Neural progenitor cell (in vitro differentiated cells): ENCODE data around the gene SDS. TPM values are rescaled to one million over a fixed set of nuclear protein-coding genes. Genes with fewer than 3 reads are reported as not detected.

Experiments used
- DNase-seq: peaks from one replicate; pipeline ENCODE4 v3.0.0-alpha.2; 2016; ENCODE audit warnings: low spot score
- H2AFZ ChIP-seq: fragments of 200-600 bp; sonication (generic); replicated peaks from 2 replicates; pipeline ENCODE4 v1.6.1; 2016; ENCODE audit warnings: antibody characterized with exemption
- H3F3A ChIP-seq: fragments of 200-600 bp; sonication (generic); 2 replicates; pipeline ENCODE4 v1.6.1; 2016; ENCODE audit warnings: antibody characterized with exemption, low read depth
- H3K27ac ChIP-seq: fragments of 200-600 bp; sonication (generic); 2 replicates; pipeline ENCODE4 v1.5.1; 2016; ENCODE audit warnings: mild to moderate bottlenecking
- H3K27me3 ChIP-seq: fragments of 200-600 bp; sonication (generic); 2 replicates; pipeline ENCODE4 v1.6.1; 2016; ENCODE audit warnings: mild to moderate bottlenecking, moderate library complexity
- H3K36me3 ChIP-seq: fragments of 200-600 bp; sonication (generic); 2 replicates; pipeline ENCODE4 v1.5.1; 2016
- H3K4me1 ChIP-seq: fragments of 200-600 bp; sonication (generic); 2 replicates; pipeline ENCODE4 v1.6.1; 2016; ENCODE audit warnings: mixed run types
- H3K4me2 ChIP-seq: fragments of 200-600 bp; sonication (generic); 2 replicates; pipeline ENCODE4 v1.6.1; 2016
- H3K4me3 ChIP-seq: fragments of 200-600 bp; sonication (generic); 2 replicates; pipeline ENCODE4 v1.5.1; 2016
- H3K79me2 ChIP-seq: fragments of 200-600 bp; sonication (generic); 2 replicates; pipeline ENCODE4 v1.6.1; 2016; ENCODE audit warnings: low read depth
- H3K9ac ChIP-seq: fragments of 200-600 bp; sonication (generic); 2 replicates; pipeline ENCODE4 v1.6.1; 2016
- H3K9me3 ChIP-seq: fragments of 200-600 bp; sonication (generic); 2 replicates; pipeline ENCODE4 v1.5.1; 2016; ENCODE audit warnings: low read depth
- H4K20me1 ChIP-seq: fragments of 200-600 bp; sonication (generic); 2 replicates; pipeline ENCODE4 v1.6.1; 2016; ENCODE audit warnings: low read depth
- H3K27ac Mint-ChIP-seq: 3 replicates; pipeline ENCODE4 v1.8.0; 2021; ENCODE audit warnings: mixed read lengths
- H3K27me3 Mint-ChIP-seq: 2 replicates; pipeline ENCODE4 v1.8.0; 2022; ENCODE audit warnings: low read depth, mild to moderate bottlenecking, inconsistent platforms, moderate library complexity, mixed read lengths; ENCODE audit not compliant: insufficient read depth
- H3K36me3 Mint-ChIP-seq: 3 replicates; pipeline ENCODE4 v1.8.0; 2021; ENCODE audit warnings: mixed read lengths
- H3K4me1 Mint-ChIP-seq: 3 replicates; pipeline ENCODE4 v1.8.0; 2021; ENCODE audit warnings: mixed read lengths
- H3K4me3 Mint-ChIP-seq: 3 replicates; pipeline ENCODE4 v1.8.0; 2021; ENCODE audit warnings: mild to moderate bottlenecking, moderate library complexity, mixed read lengths
- H3K9me3 Mint-ChIP-seq: 3 replicates; pipeline ENCODE4 v1.8.0; 2020; ENCODE audit warnings: mixed read lengths
- EZH2 ChIP-seq: fragments of 200-600 bp; sonication (generic); IDR thresholded peaks from 2 replicates; pipeline ENCODE4 v1.6.1; 2017; ENCODE audit warnings: antibody characterized with exemption, mild to moderate bottlenecking, moderate library complexity
- EZH2phosphoT487 ChIP-seq: fragments of 200-600 bp; sonication (generic); IDR thresholded peaks from 2 replicates; pipeline ENCODE4 v1.6.1; 2017; ENCODE audit warnings: antibody characterized with exemption
- total RNA-seq: library from RNA; depleted of rRNA; stranded (reverse); fragments of >200 nt; gene quantifications from 2 replicates; pipeline ENCODE4 v1.2.3, GENCODE V29; 2015; ENCODE audit warnings: low replicate concordance
- TF ChIP-seq, protein P1 (sequence below): fragments of 200-600 bp; sonication (generic); IDR thresholded peaks from 2 replicates; pipeline ENCODE4 v1.5.1; 2017; ENCODE audit warnings: antibody characterized with exemption, mild to moderate bottlenecking

The SDS gene
- total RNA-seq, 1 donor from 2014 or later, result not detected

DNA sequence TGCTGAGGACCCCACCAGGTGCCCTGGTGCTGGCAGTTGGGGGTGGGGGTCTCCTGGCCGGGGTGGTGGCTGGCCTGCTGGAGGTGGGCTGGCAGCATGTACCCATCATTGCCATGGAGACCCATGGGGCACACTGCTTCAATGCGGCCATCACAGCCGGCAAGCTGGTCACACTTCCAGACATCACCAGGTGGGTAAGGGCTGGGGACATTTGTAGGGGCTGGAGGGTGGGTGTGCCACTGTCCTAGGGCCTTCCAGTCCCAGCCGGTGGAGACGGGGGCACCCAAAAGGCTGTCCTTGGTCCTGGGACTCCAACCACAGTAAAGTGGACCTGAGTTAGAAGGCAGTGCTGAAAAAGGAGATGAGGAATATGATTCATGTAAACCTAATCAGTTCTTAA is 31.7 kb upstream of the SDS start:
- Mint-ChIP-seq H3K9me3 (no peaks in the 10 kb centered on the region), H3K4me3 (no peak overlapping the region), H3K27me3 (peaks cover 2% of the 10 kb centered on the region), H3K27ac (no peak overlapping the region), H3K4me1 (peaks cover 6% of the 10 kb centered on the region), H3K36me3 (no peaks in the 10 kb centered on the region)
- no peak for TF ChIP-seq EZH2
- TF ChIP-seq, protein P1, sequence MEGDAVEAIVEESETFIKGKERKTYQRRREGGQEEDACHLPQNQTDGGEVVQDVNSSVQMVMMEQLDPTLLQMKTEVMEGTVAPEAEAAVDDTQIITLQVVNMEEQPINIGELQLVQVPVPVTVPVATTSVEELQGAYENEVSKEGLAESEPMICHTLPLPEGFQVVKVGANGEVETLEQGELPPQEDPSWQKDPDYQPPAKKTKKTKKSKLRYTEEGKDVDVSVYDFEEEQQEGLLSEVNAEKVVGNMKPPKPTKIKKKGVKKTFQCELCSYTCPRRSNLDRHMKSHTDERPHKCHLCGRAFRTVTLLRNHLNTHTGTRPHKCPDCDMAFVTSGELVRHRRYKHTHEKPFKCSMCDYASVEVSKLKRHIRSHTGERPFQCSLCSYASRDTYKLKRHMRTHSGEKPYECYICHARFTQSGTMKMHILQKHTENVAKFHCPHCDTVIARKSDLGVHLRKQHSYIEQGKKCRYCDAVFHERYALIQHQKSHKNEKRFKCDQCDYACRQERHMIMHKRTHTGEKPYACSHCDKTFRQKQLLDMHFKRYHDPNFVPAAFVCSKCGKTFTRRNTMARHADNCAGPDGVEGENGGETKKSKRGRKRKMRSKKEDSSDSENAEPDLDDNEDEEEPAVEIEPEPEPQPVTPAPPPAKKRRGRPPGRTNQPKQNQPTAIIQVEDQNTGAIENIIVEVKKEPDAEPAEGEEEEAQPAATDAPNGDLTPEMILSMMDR, result no peak
- no peak for TF ChIP-seq EZH2phosphoT487
- Histone ChIP-seq H3K9ac (no peak overlapping the region), H3K9me3 (no peaks in the 10 kb centered on the region), H3K4me3 (no peak overlapping the region), H2AFZ (no peak overlapping the region), H3K36me3 (no peaks in the 10 kb centered on the region), H3K27me3 (no peaks in the 10 kb centered on the region), H3K79me2 (no peaks in the 10 kb centered on the region), H4K20me1 (no peaks in the 10 kb centered on the region), H3K4me1 (no peaks in the 10 kb centered on the region), H3K4me2 (no peak overlapping the region), H3F3A (no peaks in the 10 kb centered on the region), H3K27ac (no peak overlapping the region)
- DNase-seq, result no peak

DNA sequence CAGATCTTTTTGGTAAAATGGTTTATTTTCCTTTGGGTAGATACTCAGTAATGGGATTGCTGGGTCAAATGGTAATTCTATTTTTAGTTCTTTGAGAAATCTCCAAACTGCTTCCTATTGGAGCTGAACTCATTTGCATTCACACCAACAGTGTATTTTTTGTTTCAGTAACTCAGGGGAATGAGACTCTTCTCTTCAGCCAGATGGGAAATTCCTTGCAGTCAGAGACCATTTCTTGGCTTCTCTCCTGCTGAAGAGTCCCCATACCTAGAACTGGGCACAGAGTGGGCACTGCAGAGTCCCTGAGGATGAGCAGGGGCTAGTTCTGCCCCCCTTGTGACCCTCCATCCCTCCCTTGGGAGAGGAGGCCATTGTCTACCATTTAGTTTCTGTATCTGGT is 29.3 kb upstream of the SDS start:
- Histone ChIP-seq H3K9ac (no peak overlapping the region), H2AFZ (no peak overlapping the region), H3K79me2 (no peaks in the 10 kb centered on the region), H3K36me3 (no peaks in the 10 kb centered on the region), H3K4me1 (no peaks in the 10 kb centered on the region), H3K4me2 (no peak overlapping the region), H3K27me3 (no peaks in the 10 kb centered on the region), H3K27ac (no peak overlapping the region), H4K20me1 (no peaks in the 10 kb centered on the region), H3K4me3 (no peak overlapping the region), H3K9me3 (no peaks in the 10 kb centered on the region), H3F3A (no peaks in the 10 kb centered on the region)
- Mint-ChIP-seq H3K36me3 (no peaks in the 10 kb centered on the region), H3K27ac (no peak overlapping the region), H3K4me1 (no peaks in the 10 kb centered on the region), H3K27me3 (peaks cover 4% of the 10 kb centered on the region), H3K4me3 (no peak overlapping the region), H3K9me3 (no peaks in the 10 kb centered on the region)
- DNase-seq, result no peak
- TF ChIP-seq EZH2, result no peak
- TF ChIP-seq EZH2phosphoT487, result no peak
- TF ChIP-seq, protein P1, result no peak

DNA sequence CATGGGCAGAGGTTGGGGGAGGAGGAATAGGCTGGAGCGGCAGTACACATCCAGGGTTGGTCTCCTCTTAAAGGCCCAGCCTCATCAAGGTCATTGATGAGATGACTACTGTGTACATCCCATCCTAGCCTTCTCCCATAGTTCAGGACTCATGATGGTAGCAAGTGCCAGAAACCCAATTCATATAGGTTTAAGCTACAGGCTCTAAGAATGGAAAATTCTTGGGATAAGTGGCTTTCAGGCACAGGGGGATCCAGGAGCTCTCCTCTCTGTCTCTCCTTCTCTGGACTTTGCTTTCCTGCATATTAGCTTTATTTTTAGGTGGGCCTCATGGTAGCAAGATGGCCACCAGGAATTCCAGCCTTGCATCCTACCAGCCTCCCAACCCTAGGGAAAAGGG is 24.8 kb upstream of the SDS start:
- peaks cover 15% of the 10 kb centered on the region for H3F3A ChIP-seq
- Mint-ChIP-seq H3K27ac (no peak overlapping the region), H3K4me1 (peaks cover 7% of the 10 kb centered on the region), H3K27me3 (peaks cover 6% of the 10 kb centered on the region), H3K4me3 (no peak overlapping the region), H3K36me3 (no peaks in the 10 kb centered on the region), H3K9me3 (no peaks in the 10 kb centered on the region)
- H4K20me1 ChIP-seq, result no peaks in the 10 kb centered on the region
- H3K36me3 ChIP-seq, result no peaks in the 10 kb centered on the region
- no peak overlapping the region for H3K4me2 ChIP-seq
- no peak overlapping the region for H3K4me3 ChIP-seq
- H2AFZ ChIP-seq, result no peak overlapping the region
- H3K79me2 ChIP-seq, result no peaks in the 10 kb centered on the region
- H3K27ac ChIP-seq, result no peak overlapping the region
- DNase-seq, result no peak
- peaks cover 7% of the 10 kb centered on the region for H3K4me1 ChIP-seq
- no peaks in the 10 kb centered on the region for H3K9me3 ChIP-seq
- H3K9ac ChIP-seq, result no peak overlapping the region
- TF ChIP-seq, protein P1, result no peak
- TF ChIP-seq EZH2 (no peak), EZH2phosphoT487 (no peak)
- no peaks in the 10 kb centered on the region for H3K27me3 ChIP-seq

DNA sequence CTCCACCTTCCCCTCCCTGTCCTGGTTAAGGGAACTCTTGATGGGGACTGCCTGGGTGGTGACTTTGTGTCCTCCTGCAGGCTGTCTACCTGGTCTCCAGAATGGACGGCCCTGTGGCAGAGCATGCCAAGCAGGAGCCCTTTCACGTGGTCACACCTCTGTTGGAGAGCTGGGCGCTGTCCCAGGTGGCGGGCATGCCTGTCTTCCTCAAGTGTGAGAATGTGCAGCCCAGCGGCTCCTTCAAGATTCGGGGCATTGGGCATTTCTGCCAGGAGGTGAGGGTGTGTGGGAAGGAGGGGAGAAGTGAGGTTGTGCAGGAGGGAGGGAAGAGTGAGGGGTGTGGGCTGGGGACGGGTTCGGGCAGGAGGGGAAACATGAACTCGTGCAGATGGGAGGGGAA is 24.2 kb upstream of the SDS start:
- Histone ChIP-seq H3K79me2 (no peaks in the 10 kb centered on the region), H3F3A (peaks cover 15% of the 10 kb centered on the region), H3K4me3 (no peak overlapping the region), H2AFZ (no peak overlapping the region), H3K9ac (no peak overlapping the region), H4K20me1 (no peaks in the 10 kb centered on the region), H3K9me3 (no peaks in the 10 kb centered on the region), H3K4me1 (peaks cover 7% of the 10 kb centered on the region), H3K4me2 (no peak overlapping the region), H3K27ac (no peak overlapping the region), H3K36me3 (no peaks in the 10 kb centered on the region), H3K27me3 (no peaks in the 10 kb centered on the region)
- H3K4me3 Mint-ChIP-seq, result no peak overlapping the region
- H3K27ac Mint-ChIP-seq, result no peak overlapping the region
- TF ChIP-seq, protein P1, result no peak
- TF ChIP-seq EZH2phosphoT487 (no peak), EZH2 (no peak)
- DNase-seq, result no peak
- H3K9me3 Mint-ChIP-seq, result no peaks in the 10 kb centered on the region
- no peaks in the 10 kb centered on the region for H3K36me3 Mint-ChIP-seq
- H3K4me1 Mint-ChIP-seq, result peaks cover 9% of the 10 kb centered on the region
- peaks cover 3% of the 10 kb centered on the region for H3K27me3 Mint-ChIP-seq
